HCT116 (cell line): ENCODE results near the gene TTC9B.

Experiments
- CTCF ChIP-seq, 3 experiments: fragments of 200-600 bp in 1 of 3; sonication (generic) in 1 of 3; IDR thresholded peaks in 2 of 3; conservative IDR thresholded peaks in 1 of 3; 2 replicates each; pipeline ENCODE4 v1.5.1; 2012 to 2017; ENCODE audit warnings: low read depth in 2 of 3, low read length in 2 of 3, antibody characterized with exemption in 1 of 3, borderline replicate concordance in 1 of 3, control low read depth in 1 of 3, mild to moderate bottlenecking in 1 of 3, mixed read lengths in 1 of 3, mixed run types in 1 of 3, moderate library complexity in 1 of 3; ENCODE audit not compliant: insufficient read depth in 1 of 3
- EZH2 ChIP-seq: fragments of 200-600 bp; sonication (generic); IDR thresholded peaks from 2 replicates; pipeline ENCODE4 v1.6.1; 2017; ENCODE audit warnings: antibody characterized with exemption, mixed run types
- EZH2phosphoT487 ChIP-seq: fragments of 200-600 bp; IDR thresholded peaks from 2 replicates; pipeline ENCODE4 v1.6.1; 2018; ENCODE audit warnings: antibody characterized with exemption, borderline replicate concordance
- POLR2A ChIP-seq: IDR thresholded peaks from 2 replicates; pipeline ENCODE4 v1.7.0; 2011; ENCODE audit warnings: borderline replicate concordance; ENCODE audit not compliant: insufficient read depth, insufficient read length; ENCODE audit errors: extremely low read depth
- POLR2AphosphoS5 ChIP-seq: IDR thresholded peaks from 2 replicates; pipeline ENCODE4 v1.6.1; 2011; ENCODE audit warnings: mild to moderate bottlenecking, low read depth, low read length, moderate library complexity
- REST ChIP-seq: IDR thresholded peaks from 2 replicates; pipeline ENCODE4 v1.6.1; 2012; ENCODE audit warnings: low read depth
- ZBTB33 ChIP-seq: IDR thresholded peaks from 2 replicates; pipeline ENCODE4 v1.6.1; 2011; ENCODE audit warnings: mild to moderate bottlenecking, low read length, moderate library complexity; ENCODE audit not compliant: insufficient replicate concordance; ENCODE audit errors: extremely low read depth

- TF ChIP-seq CTCF (IDR thresholded peaks at IDR 0.05 in 2 of 3, conservative IDR thresholded peaks at IDR 0.05 in 1 of 3; ENCODE audit: borderline replicate concordance in 1 of 3, insufficient read depth in 1 of 3, low read depth in 2 of 3, low read length in 2 of 3), result no peak
- TF ChIP-seq REST, result no peak
- no peak for TF ChIP-seq EZH2
- no peak for TF ChIP-seq EZH2phosphoT487
- no peak for TF ChIP-seq POLR2A
- TF ChIP-seq ZBTB33, result no peak
- TF ChIP-seq POLR2AphosphoS5, result no peak
Observed at GRCh38 chr19:40240332-40240731, 22.1 kb upstream of the TTC9B start.
